Measurements from ENCODE around the gene ADAMTS5.

The ADAMTS5 gene

GRCh38 chr21:26948194-26948593 lies 18.7 kb downstream of the ADAMTS5 start:
- DNase-seq (ENCODE audit: low read depth) = no peak

DNA sequence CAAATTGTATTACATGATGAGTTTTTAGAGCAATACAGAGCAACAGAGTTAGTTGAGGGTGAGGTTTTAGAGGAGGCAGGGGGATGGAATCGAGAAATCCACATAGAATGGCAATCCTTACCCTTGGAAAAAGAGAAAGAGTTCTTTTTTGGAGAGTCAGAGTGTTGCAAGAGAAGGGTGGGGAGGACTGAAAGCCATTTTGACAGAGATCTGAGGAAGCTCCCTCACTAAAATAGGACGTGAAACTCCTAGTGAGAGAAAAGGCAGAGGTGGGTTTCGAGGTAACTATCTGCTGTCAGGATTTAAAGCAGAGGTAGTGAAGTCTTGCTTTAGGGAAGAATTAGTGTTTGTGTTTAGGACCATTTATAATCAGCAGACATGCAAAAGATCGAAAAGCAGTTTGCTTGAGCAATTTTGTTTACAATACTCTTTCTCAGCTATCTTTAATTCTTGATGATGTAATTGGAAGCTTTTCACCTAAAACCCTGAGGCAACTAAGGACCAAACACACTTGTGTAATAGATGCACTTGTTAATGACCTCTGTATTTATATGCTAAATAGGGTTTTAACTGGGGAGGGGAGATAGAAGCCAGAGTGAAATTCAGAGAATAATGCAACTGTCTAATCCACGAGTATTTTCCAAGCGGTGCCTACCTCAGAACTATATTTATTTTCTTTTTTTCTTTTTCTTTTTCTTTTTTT lies 20.0 kb downstream of the ADAMTS5 start:
- no peak for DNase-seq (ENCODE audit: low read depth)

DNA sequence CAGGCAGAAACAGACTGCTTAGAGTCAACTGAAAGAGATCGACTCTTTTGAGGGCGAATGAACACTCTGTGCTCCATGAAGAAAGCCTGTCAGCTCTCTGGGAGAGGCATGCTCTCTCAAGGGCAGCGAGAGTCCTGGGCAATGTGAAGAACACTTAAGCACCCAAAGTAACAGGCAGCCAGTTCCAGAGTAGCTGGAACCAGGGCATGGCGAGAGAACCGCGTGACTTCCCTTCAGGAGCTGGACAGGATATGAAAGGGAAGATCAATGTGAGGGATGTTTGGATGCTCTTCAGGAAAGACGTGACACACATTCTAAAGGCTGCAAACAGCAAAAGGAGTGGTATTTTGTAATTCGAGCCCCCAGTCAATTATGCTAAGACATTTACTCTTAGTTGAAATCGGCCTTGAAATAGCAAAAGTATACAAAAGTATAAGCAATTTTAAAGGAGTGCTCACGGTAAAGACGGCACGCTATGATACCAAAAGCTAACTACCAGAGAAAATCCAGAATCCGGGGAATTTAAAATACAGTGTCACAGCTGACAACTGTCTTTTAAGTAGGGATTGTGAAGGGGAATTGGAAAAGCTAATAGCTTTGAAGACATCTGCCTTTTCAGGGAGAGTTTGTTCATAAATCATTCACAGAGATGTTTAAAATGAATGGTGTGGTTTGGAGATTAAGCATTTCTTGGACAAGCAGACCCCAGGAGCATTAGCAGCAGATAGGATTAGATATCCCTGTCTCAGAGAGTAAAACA lies 20.8 kb downstream of the ADAMTS5 start:
- no peak for DNase-seq (ENCODE audit: low read depth)

DNA sequence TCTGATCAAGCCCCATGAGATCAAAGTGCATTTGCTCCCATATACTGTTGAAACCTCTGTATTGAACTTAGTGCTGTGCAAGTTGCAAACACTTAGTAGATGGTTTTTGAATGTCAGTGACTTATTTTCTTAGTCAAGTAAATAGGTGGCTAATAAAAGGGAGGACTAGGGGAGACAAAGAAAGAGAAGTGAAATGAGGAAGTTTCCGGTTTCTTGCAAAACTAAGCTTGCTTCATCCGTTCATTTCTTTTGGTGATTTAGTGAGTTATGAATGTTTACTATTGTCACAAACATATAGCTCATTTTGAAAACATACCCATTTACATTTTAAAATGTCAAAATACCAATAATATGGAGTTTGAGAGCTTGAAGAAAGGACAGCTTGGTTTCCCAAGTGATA lies 23.0 kb downstream of the ADAMTS5 start:
- no peak for DNase-seq (ENCODE audit: low read depth)

- no peak for DNase-seq (ENCODE audit: low read depth)
Measured at GRCh38 chr21:26941421-26941820, 25.5 kb downstream of the ADAMTS5 start.

GRCh38 chr21:26939601-26940111 lies 27.2 kb downstream of the ADAMTS5 start:
- no peak for DNase-seq (ENCODE audit: low read depth)

- no peak for DNase-seq (ENCODE audit: low read depth)
Measured at GRCh38 chr21:26936641-26937040, 30.2 kb downstream of the ADAMTS5 start.

- no peak for DNase-seq (ENCODE audit: low read depth)
Measured at GRCh38 chr21:26935977-26936376, 30.9 kb downstream of the ADAMTS5 start.

- no peak for DNase-seq (ENCODE audit: low read depth)
Measured at GRCh38 chr21:26934383-26934782, 32.5 kb downstream of the ADAMTS5 start.

- DNase-seq (ENCODE audit: low read depth) = no peak
Measured at GRCh38 chr21:26933448-26933847, 33.4 kb downstream of the ADAMTS5 start.

DNA sequence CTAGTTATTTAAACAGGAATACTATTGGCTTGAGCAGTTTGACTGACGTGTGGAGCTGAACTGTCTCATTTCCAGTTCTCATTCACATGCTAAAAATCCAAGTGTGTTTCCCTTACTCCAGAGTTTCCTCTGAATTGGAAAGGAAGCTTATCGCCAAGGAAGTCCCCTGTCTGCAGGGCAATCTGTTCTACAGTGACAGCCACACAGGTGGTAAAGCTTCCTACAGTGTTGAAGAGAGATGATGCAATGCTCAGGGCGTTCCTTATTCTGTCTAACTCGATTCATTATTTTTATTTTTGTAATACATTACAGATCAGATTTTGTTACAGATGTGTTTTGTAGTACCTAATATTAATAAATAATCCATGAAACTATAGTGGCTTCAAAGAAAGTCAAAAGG lies 41.3 kb downstream of the ADAMTS5 start:
- no peak for DNase-seq (ENCODE audit: low read depth)

DNA sequence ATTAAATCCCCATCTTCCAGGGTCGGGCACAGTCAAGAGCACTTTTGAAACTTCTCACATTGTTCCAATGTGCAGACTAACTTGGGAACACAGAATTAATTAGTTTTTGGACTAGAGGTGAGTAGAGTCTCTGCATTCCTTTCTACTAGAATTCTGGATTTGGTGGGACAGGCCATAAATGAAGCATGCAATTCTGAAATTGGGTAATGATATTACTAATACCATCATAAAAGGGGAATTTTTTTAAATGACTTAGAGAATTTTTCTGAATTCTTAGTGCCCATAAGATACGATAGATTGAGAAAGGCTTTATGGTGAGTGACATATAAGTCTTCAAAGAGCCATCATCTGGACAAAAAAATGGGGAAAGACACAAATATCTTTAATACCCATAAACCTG lies 41.8 kb downstream of the ADAMTS5 start:
- DNase-seq (ENCODE audit: low read depth) = no peak

DNA sequence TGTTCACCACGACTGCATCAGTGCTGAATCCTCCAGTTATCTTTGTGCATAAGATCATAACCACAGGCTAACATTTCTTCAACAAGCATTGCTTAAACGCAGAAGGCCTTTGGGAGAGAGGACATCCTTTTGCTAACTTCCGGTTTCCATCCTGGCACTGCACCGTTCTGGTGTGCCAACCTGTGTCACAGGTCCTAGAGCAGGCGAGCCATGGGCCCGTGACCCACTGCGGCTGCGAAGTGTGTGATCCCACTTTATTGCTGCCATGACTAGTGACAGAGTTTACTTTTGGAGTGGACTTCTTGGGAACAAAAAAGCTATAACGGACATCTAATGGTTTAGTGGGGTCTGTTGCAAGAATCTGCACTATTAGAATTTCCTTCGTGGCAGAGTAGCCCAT lies 42.9 kb downstream of the ADAMTS5 start:
- DNase-seq (ENCODE audit: low read depth) = no peak

DNA sequence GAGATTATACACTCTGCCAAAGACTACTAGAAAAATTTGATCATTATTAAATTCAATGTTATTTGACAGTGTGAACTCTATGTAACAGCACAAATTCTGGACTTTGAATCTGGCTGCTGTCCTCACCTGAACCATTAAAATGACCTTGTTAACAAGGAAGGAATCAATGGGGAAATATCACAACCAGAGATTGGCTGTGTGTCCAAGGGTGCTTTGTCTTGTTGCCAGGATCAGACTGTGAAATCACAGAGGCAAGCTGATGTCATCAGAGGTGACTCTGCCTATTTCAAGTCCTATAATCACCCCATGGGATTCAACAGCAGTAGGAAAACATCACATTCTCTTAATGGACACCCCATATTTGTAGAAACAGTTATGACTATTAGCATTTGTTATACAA lies 46.8 kb downstream of the ADAMTS5 start:
- no peak for DNase-seq (ENCODE audit: low read depth)

GRCh38 chr21:26918323-26919079 lies 48.4 kb downstream of the ADAMTS5 start:
- no peak for DNase-seq (ENCODE audit: low read depth)

DNA sequence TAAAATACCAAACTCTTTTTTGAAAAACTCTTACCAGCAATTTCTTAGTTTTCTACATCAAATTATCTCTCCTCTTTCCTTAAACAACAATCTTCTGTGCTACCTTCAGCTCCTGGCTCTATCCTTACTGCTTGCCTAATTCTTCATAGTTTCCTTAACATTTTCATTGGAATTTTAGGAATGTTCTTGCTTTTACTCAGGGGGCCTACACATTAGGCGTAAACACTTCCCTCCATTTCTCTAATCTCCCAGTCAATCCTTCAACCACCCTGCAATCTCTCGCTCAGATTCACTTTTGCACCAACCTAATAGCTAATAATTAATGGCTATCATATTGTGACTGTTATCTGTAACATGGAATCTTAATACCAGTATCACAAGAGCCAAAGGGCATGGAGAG lies 50.1 kb downstream of the ADAMTS5 start:
- DNase-seq (ENCODE audit: low read depth) = no peak

GRCh38 chr21:26914557-26914956 lies 52.3 kb downstream of the ADAMTS5 start:
- no peak for DNase-seq (ENCODE audit: low read depth)

DNA sequence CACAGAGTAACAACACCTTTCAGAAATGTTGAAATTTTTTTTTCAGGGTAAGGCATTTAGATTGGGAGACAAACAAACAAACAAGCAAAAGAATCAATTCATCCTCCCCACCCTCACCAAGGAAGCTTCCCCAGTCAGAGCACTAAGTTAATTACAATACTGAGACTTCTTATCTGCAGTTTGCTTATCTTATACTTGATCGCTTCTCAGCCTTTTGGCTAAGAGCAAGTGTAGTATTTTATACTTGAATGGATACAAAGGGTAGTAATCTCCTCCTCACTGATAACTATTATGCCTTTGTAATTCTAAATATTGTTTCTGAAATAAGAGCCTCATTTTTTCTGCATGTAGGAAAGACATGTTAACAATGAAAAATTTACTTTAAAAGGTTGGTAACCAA lies 54.4 kb downstream of the ADAMTS5 start:
- no peak for DNase-seq (ENCODE audit: low read depth)

DNA sequence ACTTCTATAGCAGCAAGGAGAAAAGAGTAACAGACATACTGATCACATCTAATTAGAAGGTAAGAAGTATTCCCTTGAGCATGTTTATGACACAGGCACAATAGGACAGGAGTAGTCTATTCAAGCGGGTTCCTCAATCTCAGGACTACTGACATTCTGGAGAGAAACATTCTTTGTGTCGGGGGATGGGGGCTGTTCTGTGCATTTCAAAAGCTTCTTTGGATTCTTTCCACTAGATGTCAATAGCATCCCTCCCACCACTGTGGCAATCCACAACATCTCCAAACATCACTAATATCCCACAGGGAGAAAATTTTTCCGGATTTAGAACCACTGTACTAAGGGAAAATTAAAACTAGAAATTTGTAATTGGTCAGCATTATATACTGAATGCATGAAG lies 56.9 kb downstream of the ADAMTS5 start:
- peak; percentile 5 for DNase-seq (ENCODE audit: low read depth)

- DNase-seq (ENCODE audit: low read depth) = no peak
Measured at GRCh38 chr21:26900980-26901379, 65.9 kb downstream of the ADAMTS5 start.

DNA sequence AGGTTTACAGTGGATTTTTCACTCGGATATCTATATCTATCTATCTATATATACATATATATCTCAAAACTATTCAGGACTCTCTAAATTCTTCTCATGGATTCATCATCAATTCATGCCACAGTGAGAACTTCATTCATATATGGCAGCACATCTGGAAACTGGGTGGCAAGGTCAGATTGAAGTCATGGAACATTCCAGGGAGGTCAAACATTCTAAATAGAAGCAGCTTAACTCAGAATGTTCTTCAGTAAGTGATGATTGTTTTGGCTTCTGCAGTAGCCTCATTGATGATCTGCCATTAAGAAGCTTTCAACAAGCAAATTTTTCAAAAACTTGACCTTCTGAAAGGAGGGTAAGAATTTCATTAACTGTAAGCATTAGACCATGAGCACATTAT lies 74.7 kb downstream of the ADAMTS5 start:
- no peak for DNase-seq (ENCODE audit: low read depth)

GRCh38 chr21:26888931-26889330 lies 78.0 kb downstream of the ADAMTS5 start:
- no peak for DNase-seq (ENCODE audit: low read depth)

- no peak for DNase-seq (ENCODE audit: low read depth)
Measured at GRCh38 chr21:26888256-26888655, 78.6 kb downstream of the ADAMTS5 start.
